ENCODE results near the gene KLF6.

The KLF6 gene

DNA sequence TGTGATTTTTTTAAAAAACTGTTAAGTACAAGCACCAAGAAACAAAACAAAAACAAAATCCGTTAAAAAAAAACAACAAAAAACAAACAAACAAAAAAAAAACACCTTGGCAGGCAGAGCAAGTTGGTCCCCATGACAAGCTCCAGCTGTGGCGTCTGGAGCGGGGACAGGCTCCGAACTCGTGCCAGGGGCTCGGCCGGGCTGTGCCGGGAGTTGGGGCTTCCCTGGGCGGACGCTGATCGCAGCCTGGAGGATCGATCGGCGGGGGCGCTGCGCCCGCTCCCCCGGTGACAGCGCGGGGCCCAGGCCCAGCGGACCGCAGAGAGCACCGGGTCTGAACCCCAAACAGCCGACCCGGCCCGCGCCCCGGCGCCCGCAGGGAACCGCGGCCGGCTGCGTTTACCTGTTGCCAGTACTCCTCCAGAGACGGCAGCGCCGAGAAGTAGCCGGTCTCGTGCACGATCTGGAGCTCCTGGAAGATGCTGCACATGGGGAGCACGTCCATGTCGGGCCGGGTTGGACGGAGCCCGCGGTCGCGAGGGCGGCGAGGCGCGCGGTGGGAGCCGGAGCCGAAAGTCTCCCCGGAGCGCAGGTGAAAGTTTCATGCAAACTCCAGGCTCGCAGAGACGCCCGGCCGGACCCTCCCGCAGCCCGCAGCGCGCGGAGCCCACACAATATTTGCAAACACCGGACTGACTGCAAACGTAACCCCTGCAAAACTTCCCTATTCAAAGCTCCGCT is at the start of gene KLF6:
KLF6 (minus strand) TSS at position 700 of the 741 bp plus-strand sequence; CDS start at position 505, 195 bp downstream.
- no peak for DNase-seq (ENCODE audit: low spot score)

GRCh38 chr10:3834404-3834803 is 49.4 kb upstream of the KLF6 start:
- no peak for DNase-seq (ENCODE audit: low spot score)

GRCh38 chr10:3833046-3833445 is 48.0 kb upstream of the KLF6 start:
- no peak for DNase-seq (ENCODE audit: low spot score)

GRCh38 chr10:3832022-3832786 is 47.2 kb upstream of the KLF6 start:
- no peak for DNase-seq (ENCODE audit: low spot score)

DNA sequence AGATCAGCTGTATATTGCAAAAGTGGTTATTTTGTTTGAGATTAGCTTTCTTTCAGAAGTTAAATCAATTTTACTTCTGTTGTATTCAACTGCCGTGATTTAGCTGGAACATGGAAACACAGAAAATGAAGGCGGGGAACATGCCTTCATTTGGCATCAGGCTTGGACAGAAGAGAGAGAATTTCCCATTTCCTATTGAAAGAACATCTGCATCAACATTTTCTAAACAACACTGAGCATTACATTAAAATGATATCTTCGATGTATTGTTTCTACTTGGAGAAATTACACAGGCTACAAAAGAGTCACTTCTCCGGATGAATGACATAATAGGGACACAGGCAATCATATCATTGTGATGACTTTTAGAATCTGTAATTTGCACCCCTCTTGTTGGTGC is 46.6 kb upstream of the KLF6 start:
- no peak for DNase-seq (ENCODE audit: low spot score)

DNA sequence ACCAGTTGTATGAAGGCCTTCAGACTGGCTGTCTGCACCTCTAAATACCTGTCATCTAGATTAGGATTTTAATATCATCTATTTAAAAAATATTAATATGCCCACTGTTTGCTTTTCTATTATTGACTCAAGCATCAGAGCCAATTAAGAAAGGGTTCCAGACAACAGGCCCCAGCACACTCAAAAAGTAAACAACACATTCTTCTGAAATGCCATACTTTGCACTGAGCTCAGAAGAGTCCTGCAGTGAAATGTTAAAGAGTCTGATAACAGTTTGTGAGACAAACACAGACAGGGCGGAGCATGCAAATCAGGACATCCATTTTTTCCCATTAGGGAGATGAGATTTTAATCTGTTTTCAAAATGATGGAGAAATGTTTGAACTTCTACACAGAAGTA is 45.9 kb upstream of the KLF6 start:
- DNase-seq (ENCODE audit: low spot score), result no peak

DNA sequence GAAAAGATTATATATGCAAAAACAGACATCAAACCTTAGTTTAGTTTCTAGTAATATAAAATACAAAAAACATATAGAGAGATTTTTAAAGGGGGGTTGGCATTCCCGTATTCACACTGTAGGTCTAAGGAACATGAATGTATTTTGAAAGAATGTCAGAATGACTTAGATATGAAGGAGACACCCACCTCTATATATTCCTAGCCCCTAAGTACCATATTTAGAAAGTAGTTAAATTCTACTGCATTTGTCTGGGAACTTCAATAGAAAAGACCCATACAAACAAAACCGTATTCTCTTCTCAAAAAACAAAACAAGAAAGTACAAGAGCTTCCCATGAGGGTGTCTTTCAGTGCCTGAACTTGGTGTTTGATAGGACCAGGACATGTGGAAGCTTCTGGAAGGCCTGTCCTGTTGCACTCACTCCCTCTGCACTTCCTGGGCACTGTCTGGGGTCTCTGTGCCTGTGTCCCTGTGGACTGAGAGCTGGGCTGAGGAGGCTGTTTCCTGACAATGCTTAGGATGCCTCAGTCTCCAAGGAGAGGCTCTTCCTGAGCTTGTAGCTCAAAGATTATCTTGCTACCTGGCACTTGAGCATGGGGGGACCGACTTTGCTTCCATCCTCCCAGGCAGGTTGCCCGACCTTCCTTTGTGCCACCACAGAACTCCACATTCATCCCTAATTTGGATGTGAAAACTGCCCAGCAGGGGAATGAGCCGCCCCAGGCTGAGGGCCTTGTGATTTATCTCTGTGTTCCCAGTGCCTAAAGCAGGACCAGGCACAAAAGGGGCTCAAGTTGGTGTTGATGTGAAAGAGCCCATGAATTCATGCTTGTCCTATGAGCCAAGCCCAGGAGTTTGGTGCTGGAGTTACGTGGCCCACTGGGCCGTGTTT is 44.4 kb upstream of the KLF6 start:
- no peak for DNase-seq (ENCODE audit: low spot score)

GRCh38 chr10:3828404-3829155 is 43.6 kb upstream of the KLF6 start:
- DNase-seq (ENCODE audit: low spot score), result peak; percentile 65

DNA sequence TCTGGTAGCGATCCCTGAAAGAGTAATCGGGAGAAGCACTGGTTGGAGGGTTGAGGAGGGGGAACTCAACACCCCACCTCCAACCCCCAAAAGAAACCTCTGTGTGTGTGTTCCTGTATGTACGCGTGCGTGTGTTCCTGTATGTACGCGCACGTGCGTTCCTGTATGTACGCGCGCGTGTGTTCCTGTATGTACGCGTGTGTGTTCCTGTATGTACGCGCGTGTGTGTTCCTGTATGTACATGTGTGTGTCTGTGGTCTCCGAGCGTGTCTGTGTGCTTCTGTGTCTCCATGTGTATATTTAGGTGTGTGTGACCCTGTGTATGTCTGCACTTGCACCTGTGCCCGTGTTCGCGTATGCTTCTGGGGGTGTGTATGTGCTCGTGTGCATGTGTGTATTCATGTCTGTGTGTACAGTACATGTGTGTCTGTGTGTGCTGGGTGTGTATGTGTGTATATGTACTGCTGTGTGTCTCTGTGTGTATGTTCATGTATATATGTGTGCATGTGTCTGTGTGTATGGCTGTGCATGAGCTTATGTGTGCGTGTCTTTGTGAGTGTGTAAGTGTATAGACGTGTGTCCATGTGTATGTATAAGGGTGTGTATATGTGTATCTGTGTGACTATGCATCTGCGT is 42.9 kb upstream of the KLF6 start:
- no peak for DNase-seq (ENCODE audit: low spot score)

DNA sequence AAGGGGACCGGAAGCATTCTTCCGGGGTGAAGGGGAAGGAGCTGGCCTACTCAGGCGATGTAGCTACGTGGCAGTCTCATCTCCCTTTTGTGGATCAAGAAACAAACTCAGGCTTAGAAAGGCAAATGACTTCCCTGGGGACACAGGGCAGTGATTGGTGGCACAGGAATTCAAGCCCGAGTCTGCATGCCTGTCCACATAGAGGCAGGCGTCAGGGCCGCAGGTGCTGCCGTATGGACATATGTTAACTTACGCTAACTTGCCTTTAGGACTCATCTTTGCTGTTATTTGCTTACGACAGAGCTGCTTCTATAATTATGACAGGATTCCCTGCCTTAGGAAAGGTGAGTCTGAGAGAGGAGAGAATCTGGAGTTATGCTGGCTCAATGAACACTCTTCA is 42.3 kb upstream of the KLF6 start:
- no peak for DNase-seq (ENCODE audit: low spot score)

GRCh38 chr10:3825862-3826351 is 40.9 kb upstream of the KLF6 start:
- no peak for DNase-seq (ENCODE audit: low spot score)

DNA sequence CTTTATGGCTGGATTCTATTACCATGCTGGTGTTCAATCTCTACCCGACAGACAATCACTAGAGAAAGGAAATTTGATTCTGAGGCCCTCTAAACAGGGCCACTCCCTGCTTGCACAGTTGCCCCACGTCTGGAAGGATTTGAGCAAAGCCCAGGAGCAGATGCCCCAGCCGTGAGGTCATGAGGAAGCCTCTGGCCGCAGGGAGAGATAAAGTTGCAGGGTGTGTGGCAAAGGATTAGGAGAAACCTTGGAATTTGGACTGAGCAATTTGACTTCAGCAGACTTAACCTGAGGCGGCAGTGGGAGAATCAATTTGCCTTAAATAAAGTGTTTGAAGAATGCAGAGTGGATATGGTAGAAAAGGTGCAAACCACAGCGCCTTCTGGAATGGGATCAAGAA is 40.2 kb upstream of the KLF6 start:
- no peak for DNase-seq (ENCODE audit: low spot score)

DNA sequence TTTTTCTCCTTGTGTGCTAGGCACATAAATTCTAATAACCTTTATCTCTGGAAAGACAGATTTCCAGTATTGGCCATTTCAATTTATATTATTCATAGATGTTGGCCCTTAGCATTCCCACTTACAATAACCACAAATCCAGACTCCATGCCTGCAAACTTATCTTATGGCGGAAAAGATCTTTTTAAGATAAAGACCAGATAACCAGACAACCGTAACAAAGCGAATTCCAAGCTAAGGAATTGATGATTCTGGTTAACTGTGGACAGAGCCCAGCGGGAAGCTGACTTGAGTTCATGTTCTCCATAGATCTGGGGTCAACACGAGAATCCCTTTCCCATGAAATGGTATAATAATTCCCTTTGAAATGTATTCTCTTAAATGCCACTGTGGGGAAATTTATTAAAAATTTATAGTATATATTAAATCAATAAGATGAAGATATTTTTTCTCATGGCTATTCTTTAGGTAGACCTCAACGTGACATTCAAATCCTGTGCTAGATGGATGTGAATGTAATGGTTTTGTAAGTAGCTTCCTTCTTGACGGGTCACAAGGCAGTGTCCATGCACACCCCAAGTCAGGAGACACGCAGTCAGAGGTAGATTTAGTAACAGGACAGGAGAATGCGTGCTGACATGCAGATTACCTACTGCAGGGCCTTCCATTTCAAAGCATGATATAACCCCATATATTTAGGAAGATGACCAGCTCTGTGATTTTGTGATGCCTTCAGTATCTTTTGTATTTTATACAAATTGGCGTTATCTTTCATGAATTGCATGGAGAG is 37.7 kb upstream of the KLF6 start:
- DNase-seq (ENCODE audit: low spot score), result no peak

DNA sequence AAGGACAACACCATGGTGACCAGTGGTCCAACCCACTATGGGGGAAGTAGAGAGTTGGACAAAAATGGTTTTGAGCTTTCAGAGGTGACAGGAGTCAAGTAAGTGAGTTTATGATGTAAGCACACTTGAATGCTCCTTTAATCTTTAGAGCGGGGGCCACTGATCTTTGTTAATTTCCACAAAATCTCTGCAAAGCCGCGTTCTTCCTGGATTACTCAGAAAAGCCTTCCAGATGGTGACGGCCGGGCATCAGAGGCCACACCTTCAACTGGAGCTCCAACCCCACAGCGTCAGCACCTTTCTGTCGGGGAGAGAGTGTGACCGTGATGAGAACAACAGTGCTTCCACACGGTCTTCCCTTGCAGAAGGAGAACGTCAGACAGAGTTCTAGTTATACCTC is 35.2 kb upstream of the KLF6 start:
- no peak for DNase-seq (ENCODE audit: low spot score)

GRCh38 chr10:3816995-3817394 is 32.0 kb upstream of the KLF6 start:
- no peak for DNase-seq (ENCODE audit: low spot score)

DNA sequence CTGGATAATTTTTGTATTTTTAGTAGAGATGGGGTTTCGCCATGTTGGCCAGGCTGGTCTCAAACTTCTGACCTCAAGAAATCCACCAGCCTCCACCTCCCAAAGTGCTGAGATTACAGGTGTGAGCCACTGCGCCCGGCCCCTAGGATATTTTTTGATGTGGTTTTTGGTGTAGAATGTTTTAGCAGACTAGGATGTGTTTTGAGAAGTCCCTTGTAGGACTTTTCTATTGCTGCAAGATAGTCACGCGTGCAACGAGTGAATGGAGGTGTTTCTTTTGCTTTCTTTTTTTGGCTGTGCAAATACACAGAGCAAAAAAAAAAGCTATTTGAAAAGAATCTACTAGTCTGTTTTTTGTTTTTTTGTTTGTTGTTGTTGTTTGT is 29.8 kb upstream of the KLF6 start:
- DNase-seq (ENCODE audit: low spot score), result no peak

GRCh38 chr10:3813986-3814837 is 29.2 kb upstream of the KLF6 start:
- DNase-seq (ENCODE audit: low spot score), result no peak

- no peak for DNase-seq (ENCODE audit: low spot score)
These were observed 28.3 kb upstream of the KLF6 start for GRCh38 chr10:3813267-3813666.

- DNase-seq (ENCODE audit: low spot score), result no peak
These were observed 27.1 kb upstream of the KLF6 start for GRCh38 chr10:3812141-3812540.
